A673 (cell line): ENCODE data around the gene COMP. TPM values are rescaled to one million over a fixed set of nuclear protein-coding genes. Genes with fewer than 3 reads are reported as not detected.
A peak's percentile ranks its signal among the peaks of the same experiment; 100 is the strongest.

Experiments
- BruUV-seq: library from RNA; stranded (reverse); fragments of 400-500 nt; replicated peaks from 2 replicates; lab custom pipeline; 2021; lab: Mats Ljungman, UMichigan
- CTCF ChIA-PET: fragments of 300-600 bp; sonication (Branson Sonifier 250); formaldehyde crosslinking; loops from one replicate; lab custom pipeline; 2022; ENCODE audit warnings: antibody characterized with exemption; lab: Charles Lee
- POLR2A ChIA-PET: fragments of 300-600 bp; sonication (Branson Sonifier 250); formaldehyde crosslinking; loops from one replicate; lab custom pipeline; 2022; ENCODE audit warnings: antibody characterized with exemption; ENCODE audit not compliant: low non-redundant PET; lab: Charles Lee
- DNase-seq: peaks from one replicate; pipeline ENCODE4 v3.0.0-alpha.2; 2015; ENCODE audit warnings: low spot score
- H3K27ac ChIP-seq: fragments of 200-600 bp; sonication (generic); 2 replicates; pipeline ENCODE4 v1.5.1; 2016; ENCODE audit warnings: mixed run types, low read depth, mild to moderate bottlenecking, mixed read lengths, antibody characterized with exemption, low read length; ENCODE audit not compliant: poor library complexity, severe bottlenecking
- H3K27me3 ChIP-seq: fragments of 200-600 bp; sonication (generic); replicated peaks from 2 replicates; pipeline ENCODE4 v1.6.1; 2017; ENCODE audit warnings: mixed run types, low read depth, mild to moderate bottlenecking, mixed read lengths, antibody characterized with exemption, low read length; ENCODE audit not compliant: insufficient read depth, poor library complexity
- H3K36me3 ChIP-seq: fragments of 200-600 bp; sonication (generic); 2 replicates; pipeline ENCODE4 v1.6.1; 2016; ENCODE audit warnings: mixed run types, mild to moderate bottlenecking, mixed read lengths, antibody characterized with exemption, low read length; ENCODE audit not compliant: insufficient read depth, poor library complexity, severe bottlenecking
- H3K4me1 ChIP-seq: fragments of 200-600 bp; sonication (generic); 2 replicates; pipeline ENCODE4 v1.6.1; 2017; ENCODE audit warnings: mixed run types, mild to moderate bottlenecking, mixed read lengths, antibody characterized with exemption, low read length; ENCODE audit not compliant: insufficient read depth, poor library complexity, severe bottlenecking
- H3K4me3 ChIP-seq: fragments of 200-600 bp; sonication (generic); 2 replicates; pipeline ENCODE4 v1.5.1; 2016; ENCODE audit warnings: low read depth, mixed run types, mild to moderate bottlenecking, mixed read lengths, low read length; ENCODE audit not compliant: poor library complexity, severe bottlenecking
- H3K9me3 ChIP-seq: fragments of 200-600 bp; sonication (generic); 2 replicates; pipeline ENCODE4 v1.6.1; 2016; ENCODE audit warnings: mixed run types, low read depth, mild to moderate bottlenecking, mixed read lengths, antibody characterized with exemption, low read length; ENCODE audit not compliant: poor library complexity, severe bottlenecking
- EZH2 ChIP-seq: fragments of 200-600 bp; sonication (generic); IDR thresholded peaks from 2 replicates; pipeline ENCODE4 v1.6.1; 2017; ENCODE audit warnings: borderline replicate concordance, low read depth, mild to moderate bottlenecking, mixed read lengths, antibody characterized with exemption, low read length; ENCODE audit not compliant: poor library complexity, severe bottlenecking
- intact Hi-C: fragments of 100-400 bp; cut with micrococcal nuclease; formaldehyde crosslinking; loops from one replicate; pipeline ENCODE4 v1.10.0; 2022; ENCODE audit not compliant: unreplicated experiment
- total RNA-seq: library from RNA; stranded (reverse); gene quantifications from 2 replicates; pipeline ENCODE4 v1.2.3, GENCODE V29; 2021
- TF ChIP-seq, protein P1 (sequence below): fragments of 300-800, 200-600 bp; sonication (generic); conservative IDR thresholded peaks from 2 replicates; pipeline ENCODE4 v1.5.1; 2017; ENCODE audit warnings: low read depth, mild to moderate bottlenecking, antibody characterized with exemption, low read length, moderate library complexity, mixed read lengths

The COMP gene
- total RNA-seq, 1 experiment from 2014 or later = not detected

DNA sequence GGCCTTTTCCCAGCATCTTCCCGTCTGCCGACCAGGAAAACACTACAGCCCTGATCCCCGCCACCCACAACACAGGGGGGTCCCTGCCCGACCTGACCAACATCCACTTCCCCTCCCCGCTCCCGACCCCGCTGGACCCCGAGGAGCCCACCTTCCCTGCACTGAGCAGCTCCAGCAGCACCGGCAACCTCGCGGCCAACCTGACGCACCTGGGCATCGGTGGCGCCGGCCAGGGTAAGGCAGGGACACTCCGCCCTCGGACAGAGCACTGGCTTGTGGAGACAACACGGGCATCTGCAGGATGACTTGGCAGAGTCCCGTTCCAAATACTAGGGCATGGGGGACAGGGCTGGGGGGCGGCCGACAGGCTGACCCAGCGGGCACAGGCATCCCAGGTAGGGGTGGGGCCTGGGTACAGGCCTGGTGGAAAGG is 31.1 kb downstream of the COMP start:
- Histone ChIP-seq H3K9me3 (no peaks in the 10 kb centered on the region), H3K27ac (no peak overlapping the region), H3K4me3 (no peak overlapping the region), H3K4me1 (peaks cover 4% of the 10 kb centered on the region), H3K36me3 (no peaks in the 10 kb centered on the region), H3K27me3 (no peaks in the 10 kb centered on the region)
- TF ChIP-seq EZH2 = no peak
- TF ChIP-seq, protein P1, sequence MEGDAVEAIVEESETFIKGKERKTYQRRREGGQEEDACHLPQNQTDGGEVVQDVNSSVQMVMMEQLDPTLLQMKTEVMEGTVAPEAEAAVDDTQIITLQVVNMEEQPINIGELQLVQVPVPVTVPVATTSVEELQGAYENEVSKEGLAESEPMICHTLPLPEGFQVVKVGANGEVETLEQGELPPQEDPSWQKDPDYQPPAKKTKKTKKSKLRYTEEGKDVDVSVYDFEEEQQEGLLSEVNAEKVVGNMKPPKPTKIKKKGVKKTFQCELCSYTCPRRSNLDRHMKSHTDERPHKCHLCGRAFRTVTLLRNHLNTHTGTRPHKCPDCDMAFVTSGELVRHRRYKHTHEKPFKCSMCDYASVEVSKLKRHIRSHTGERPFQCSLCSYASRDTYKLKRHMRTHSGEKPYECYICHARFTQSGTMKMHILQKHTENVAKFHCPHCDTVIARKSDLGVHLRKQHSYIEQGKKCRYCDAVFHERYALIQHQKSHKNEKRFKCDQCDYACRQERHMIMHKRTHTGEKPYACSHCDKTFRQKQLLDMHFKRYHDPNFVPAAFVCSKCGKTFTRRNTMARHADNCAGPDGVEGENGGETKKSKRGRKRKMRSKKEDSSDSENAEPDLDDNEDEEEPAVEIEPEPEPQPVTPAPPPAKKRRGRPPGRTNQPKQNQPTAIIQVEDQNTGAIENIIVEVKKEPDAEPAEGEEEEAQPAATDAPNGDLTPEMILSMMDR = no peak
- POLR2A ChIA-PET = interaction anchor here (0.6 kb wide), 1 partner anchor 17 kb away, joined by 3 read pairs; no protein-coding TSS in a partner anchor
- BruUV-seq = no TSS peak
- CTCF ChIA-PET = no interaction called here
- DNase-seq = no peak
- intact Hi-C loops = no loop called here

DNA sequence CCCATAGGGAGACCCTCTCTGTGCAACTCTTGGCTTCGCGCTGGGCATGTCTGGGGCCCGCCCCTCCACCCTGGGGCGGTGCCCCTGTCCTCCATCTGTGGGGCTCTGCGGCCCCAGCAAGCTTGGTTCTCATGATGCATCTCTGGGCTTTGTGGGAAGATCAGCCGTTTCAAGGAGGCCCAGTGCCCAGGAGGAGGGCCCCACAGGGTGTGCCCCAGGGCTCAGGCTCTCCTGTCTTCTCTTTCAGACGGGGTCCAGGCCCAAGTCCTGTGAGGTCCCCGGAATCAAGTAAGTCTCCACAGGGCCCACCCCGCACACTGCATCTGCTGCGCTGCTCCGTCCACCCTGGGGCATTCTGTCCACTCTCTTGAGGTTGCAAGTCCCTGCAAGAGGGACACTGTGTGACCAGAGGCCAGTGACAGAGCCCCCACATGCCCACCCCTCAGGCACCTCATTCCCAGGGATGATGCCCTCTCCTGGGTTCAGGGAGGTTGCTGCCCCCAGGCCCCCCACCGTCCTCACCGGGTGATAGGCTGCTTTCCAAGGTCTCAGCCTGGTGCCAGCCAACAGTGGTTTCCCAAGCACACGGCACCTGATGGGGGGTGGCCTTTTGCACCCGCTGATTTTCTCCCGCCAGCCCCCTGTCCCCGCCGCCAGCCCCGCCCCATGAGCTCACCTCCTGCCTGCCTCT is 31.7 kb downstream of the COMP start:
- ChIA-PET CTCF (no interaction called here), POLR2A (interaction anchor here (0.6 kb wide), 1 partner anchor 18 kb away, joined by 3 read pairs; no protein-coding TSS in a partner anchor)
- intact Hi-C loops = no loop called here
- no TSS peak for BruUV-seq
- no peaks in the 10 kb centered on the region for H3K27me3 ChIP-seq
- no peak for DNase-seq
- H3K4me1 ChIP-seq = peaks cover 4% of the 10 kb centered on the region
- H3K36me3 ChIP-seq = no peaks in the 10 kb centered on the region
- H3K27ac ChIP-seq = no peak overlapping the region
- no peak overlapping the region for H3K4me3 ChIP-seq
- TF ChIP-seq EZH2 = no peak
- TF ChIP-seq, protein P1 = no peak
- H3K9me3 ChIP-seq = no peaks in the 10 kb centered on the region

DNA sequence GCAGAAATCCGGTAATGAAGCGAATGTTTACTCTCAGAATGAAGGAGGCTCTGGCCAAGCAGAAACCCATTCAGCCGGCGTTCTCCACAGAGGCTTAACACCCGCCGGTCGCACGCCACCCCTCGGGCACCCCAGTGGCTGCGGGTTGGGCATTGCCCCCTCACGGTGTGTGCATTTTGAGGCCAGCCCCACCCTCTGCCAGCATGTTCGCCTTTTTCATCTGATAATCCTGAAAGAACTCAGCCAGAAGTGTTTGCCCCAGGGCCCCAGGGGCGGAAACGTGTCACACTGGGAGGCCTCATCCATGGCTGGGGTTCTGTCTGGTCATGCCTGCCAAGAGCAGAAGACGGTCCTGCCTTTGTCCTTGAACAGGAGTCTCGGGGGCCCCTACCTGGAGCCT is 34.2 kb downstream of the COMP start:
- POLR2A ChIA-PET = no interaction called here
- BruUV-seq = no TSS peak
- peak; percentile 42 for DNase-seq

More for the DNA sequence above, 34.2 kb downstream of the COMP start:
- Histone ChIP-seq H3K27ac (no peak overlapping the region), H3K36me3 (no peaks in the 10 kb centered on the region), H3K27me3 (no peaks in the 10 kb centered on the region), H3K9me3 (no peaks in the 10 kb centered on the region), H3K4me1 (peaks cover 4% of the 10 kb centered on the region), H3K4me3 (no peak overlapping the region)
- TF ChIP-seq, protein P1 = no peak
- TF ChIP-seq EZH2 = no peak
- CTCF ChIA-PET = no interaction called here
- intact Hi-C loops = no loop called here
